ENCODE results near the gene MAGI2. TPM values are rescaled to one million over a fixed set of nuclear protein-coding genes. Genes with fewer than 3 reads are reported as not detected.

MAGI2 gene
- total RNA-seq, 5 donors from 2014 or later (not counting 1 experiment from before 2014, with no cell fraction given): 0.10 to 0.77 (median 0.22) TPM

DNA sequence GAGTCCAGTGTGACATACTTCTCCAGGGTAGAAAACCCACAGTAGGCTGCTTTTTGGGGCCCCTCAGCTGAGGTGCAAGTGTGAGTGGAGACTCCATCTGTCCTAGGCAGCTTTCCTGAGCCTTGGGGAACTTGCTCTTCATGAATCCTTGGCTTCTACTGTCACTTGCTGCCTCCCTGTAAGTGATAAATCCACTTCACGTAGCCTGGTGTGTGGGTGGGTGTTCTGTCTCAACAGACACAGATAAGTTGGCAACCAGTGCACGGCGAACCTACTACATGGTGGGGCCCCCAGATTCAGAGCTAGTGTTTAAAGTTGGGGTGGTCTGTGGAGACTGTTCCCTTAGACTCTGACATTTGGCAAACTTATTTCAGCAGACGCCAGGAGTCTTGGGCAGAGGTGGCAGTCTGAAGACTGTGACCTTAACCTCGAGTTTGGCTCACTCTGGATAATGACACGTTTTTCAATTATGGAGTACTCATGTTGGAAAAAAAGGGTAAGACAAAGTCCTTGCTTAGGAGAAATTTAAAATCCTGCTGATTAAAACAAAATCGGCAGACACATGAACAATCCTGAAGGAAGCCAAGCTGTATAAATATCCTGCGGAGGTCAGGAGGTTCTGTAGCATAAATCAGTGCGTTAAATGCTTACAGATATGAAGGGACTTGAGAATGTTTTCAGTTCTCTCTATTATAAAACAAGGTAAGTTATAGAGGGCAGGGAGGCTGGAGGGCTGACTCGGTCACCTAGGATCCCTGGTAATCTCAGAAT, 1278.0 kb downstream of the MAGI2 start:
- Histone ChIP-seq H3K27ac (ENCODE audit: low read length) (no peak overlapping the region), H3K27me3 (replicated peaks in 1 of 2; ENCODE audit: control insufficient read depth in 2 of 2, extremely low read depth in 1 of 2, insufficient read depth in 2 of 2, low read length in 1 of 2) (no peaks in the 10 kb centered on the region), H3K4me1 (ENCODE audit: control insufficient read depth in 1 of 2, extremely low read depth in 1 of 2, insufficient read depth in 2 of 2, low read length in 2 of 2) (no peaks in the 10 kb centered on the region), H3K36me3 (ENCODE audit: control insufficient read depth in 2 of 2, extremely low read depth in 1 of 2, insufficient read depth in 1 of 2, low read length in 1 of 2) (no peaks in the 10 kb centered on the region), H3K4me3 (ENCODE audit: control insufficient read depth in 1 of 2, extremely low read depth in 1 of 2, low read length in 1 of 2) (no peak overlapping the region), H3K9me3 (no peaks in the 10 kb centered on the region)
- ChIA-PET CTCF (no interaction called here), POLR2A (no interaction called here)
- Mint-ChIP-seq H3K9me3 (no peaks in the 10 kb centered on the region), H3K27me3 (peaks cover 0 to 16% of the 10 kb centered on the region in 2 donors), H3K36me3 (no peaks in the 10 kb centered on the region), H3K4me1 (no peaks in the 10 kb centered on the region), H3K4me3 (no peak overlapping the region), H3K27ac (no peak overlapping the region)
- DNase-seq (no peak), ATAC-seq (replicated peaks in 1 of 4) (no peak)
- 73% methylated on average over 6 of the region's 10 CpGs for WGBS (ENCODE audit: insufficient coverage)

DNA sequence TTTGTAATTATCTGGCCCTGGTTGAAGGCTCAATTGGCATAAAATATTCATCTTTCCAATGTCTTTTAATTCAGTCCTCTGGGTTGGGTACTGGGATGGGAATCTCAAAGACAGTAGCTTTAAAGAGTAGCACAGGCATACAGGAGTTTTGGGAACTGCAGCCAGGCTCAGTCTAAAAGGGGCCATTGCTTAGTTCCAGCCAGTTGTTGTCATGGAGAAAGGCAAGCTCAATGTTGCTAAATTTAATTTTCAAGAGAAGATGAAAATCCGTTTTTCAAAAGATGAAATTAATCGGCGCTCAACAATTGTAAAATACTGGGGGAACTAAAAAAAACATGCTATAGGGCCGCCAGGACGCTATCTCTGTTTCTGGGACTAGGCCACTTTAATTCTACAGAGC, 1279.8 kb downstream of the MAGI2 start:
- no peak overlapping the region for H3K4me3 ChIP-seq (ENCODE audit: control insufficient read depth in 1 of 2, extremely low read depth in 1 of 2, low read length in 1 of 2)
- no peak overlapping the region for H3K27ac Mint-ChIP-seq
- H3K4me1 ChIP-seq (ENCODE audit: control insufficient read depth in 1 of 2, extremely low read depth in 1 of 2, insufficient read depth in 2 of 2, low read length in 2 of 2): no peaks in the 10 kb centered on the region
- ATAC-seq (replicated peaks in 1 of 4): no peak
- H3K27me3 Mint-ChIP-seq: peaks cover 0 to 14% of the 10 kb centered on the region in 2 donors
- no peaks in the 10 kb centered on the region for H3K27me3 ChIP-seq (replicated peaks in 1 of 2; ENCODE audit: control insufficient read depth in 2 of 2, extremely low read depth in 1 of 2, insufficient read depth in 2 of 2, low read length in 1 of 2)
- H3K36me3 ChIP-seq (ENCODE audit: control insufficient read depth in 2 of 2, extremely low read depth in 1 of 2, insufficient read depth in 1 of 2, low read length in 1 of 2): no peaks in the 10 kb centered on the region
- 70% methylated on average over 2 of the region's 5 CpGs for WGBS (ENCODE audit: insufficient coverage)
- ChIA-PET POLR2A (no interaction called here), CTCF (interaction anchor here in 1 of 2 donors (0.5 kb wide), 1 partner anchor 33 kb away, joined by 4 read pairs; no protein-coding TSS in a partner anchor)
- H3K27ac ChIP-seq (ENCODE audit: low read length): no peak overlapping the region
- no peak for DNase-seq
- no peaks in the 10 kb centered on the region for H3K9me3 ChIP-seq
- H3K4me3 Mint-ChIP-seq: no peak overlapping the region
- no peaks in the 10 kb centered on the region for H3K36me3 Mint-ChIP-seq
- no peaks in the 10 kb centered on the region for H3K4me1 Mint-ChIP-seq
- H3K9me3 Mint-ChIP-seq: no peaks in the 10 kb centered on the region

DNA sequence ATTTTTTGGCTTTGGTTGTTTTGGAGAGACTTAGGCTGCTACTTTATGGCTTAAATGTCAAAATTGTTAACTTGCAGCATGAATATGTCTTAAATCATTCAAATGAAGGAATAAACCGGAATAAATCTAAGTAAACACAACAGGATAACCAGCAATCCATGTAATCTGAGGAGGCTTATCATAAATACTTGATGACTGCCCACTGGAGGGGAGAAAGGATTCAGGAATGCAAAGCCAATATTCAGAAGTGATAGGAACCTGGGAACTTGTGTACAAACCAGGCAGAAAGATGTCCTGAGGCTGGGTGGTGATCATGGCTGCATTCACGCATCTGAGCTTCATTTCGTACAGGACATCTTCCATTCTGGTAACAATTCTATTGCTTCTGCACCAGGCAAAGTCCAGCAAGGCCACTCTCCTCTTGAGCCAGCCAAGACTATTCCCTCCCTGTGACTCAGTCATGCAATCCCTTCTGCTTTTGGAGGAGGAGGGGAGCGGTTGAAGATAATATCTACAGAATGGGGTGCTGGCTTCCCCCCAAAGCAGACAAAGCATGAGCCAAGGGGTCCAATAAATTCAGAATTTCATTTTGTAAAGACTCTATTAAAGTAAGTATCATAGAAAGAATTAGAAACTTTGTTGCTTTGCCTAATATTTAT, 1280.4 kb downstream of the MAGI2 start:
- Histone ChIP-seq H3K4me1 (ENCODE audit: control insufficient read depth in 1 of 2, extremely low read depth in 1 of 2, insufficient read depth in 2 of 2, low read length in 2 of 2) (no peaks in the 10 kb centered on the region), H3K27ac (ENCODE audit: low read length) (no peak overlapping the region), H3K36me3 (ENCODE audit: control insufficient read depth in 2 of 2, extremely low read depth in 1 of 2, insufficient read depth in 1 of 2, low read length in 1 of 2) (no peaks in the 10 kb centered on the region), H3K27me3 (replicated peaks in 1 of 2; ENCODE audit: control insufficient read depth in 2 of 2, extremely low read depth in 1 of 2, insufficient read depth in 2 of 2, low read length in 1 of 2) (no peaks in the 10 kb centered on the region), H3K9me3 (no peaks in the 10 kb centered on the region), H3K4me3 (ENCODE audit: control insufficient read depth in 1 of 2, extremely low read depth in 1 of 2, low read length in 1 of 2) (no peak overlapping the region)
- DNase-seq (no peak), ATAC-seq (replicated peaks in 1 of 4) (no peak)
- POLR2A ChIA-PET: no interaction called here
- 33% methylated on average over 2 of the region's 4 CpGs for WGBS (ENCODE audit: insufficient coverage)
- Mint-ChIP-seq H3K27me3 (peaks cover 0 to 14% of the 10 kb centered on the region in 2 donors), H3K9me3 (no peaks in the 10 kb centered on the region), H3K27ac (no peak overlapping the region), H3K4me3 (no peak overlapping the region), H3K36me3 (no peaks in the 10 kb centered on the region), H3K4me1 (no peaks in the 10 kb centered on the region)
- CTCF ChIA-PET: interaction anchor here in 1 of 2 donors (0.5 kb wide), 1 partner anchor 33 kb away, joined by 4 read pairs; no protein-coding TSS in a partner anchor

DNA sequence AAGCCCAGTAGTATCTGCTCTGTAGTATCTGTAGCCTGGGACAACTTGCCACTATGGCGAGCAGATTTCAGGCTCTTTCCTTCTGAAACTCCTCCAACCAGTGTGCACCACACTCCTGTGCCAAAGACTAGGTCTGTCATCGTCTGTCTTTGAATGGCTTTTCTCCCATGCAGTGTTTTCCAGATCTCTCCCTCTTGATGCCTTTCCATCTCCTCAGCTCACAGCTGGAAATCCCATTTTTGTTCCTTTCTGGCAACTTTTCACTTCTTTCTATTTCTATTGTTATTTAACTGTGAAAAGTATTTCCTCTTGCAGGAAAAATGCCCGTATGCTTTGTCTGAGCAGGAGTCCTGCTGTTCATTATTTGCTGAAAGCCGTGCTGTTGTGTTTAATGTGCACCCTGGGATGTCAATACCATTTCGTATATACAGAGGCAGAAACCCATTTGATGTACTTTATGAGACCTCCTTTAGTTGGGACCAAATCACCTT, 1281.2 kb downstream of the MAGI2 start:
- DNase-seq: no peak
- POLR2A ChIA-PET: no interaction called here
- Mint-ChIP-seq H3K27ac (no peak overlapping the region), H3K36me3 (no peaks in the 10 kb centered on the region), H3K4me1 (no peaks in the 10 kb centered on the region), H3K4me3 (no peak overlapping the region), H3K27me3 (peaks cover 0 to 11% of the 10 kb centered on the region in 2 donors), H3K9me3 (no peaks in the 10 kb centered on the region)
- H3K9me3 ChIP-seq: no peaks in the 10 kb centered on the region
- ATAC-seq (replicated peaks in 1 of 4): no peak
- no peak overlapping the region for H3K27ac ChIP-seq (ENCODE audit: low read length)
- H3K4me3 ChIP-seq (ENCODE audit: control insufficient read depth in 1 of 2, extremely low read depth in 1 of 2, low read length in 1 of 2): no peak overlapping the region
- no peaks in the 10 kb centered on the region for H3K36me3 ChIP-seq (ENCODE audit: control insufficient read depth in 2 of 2, extremely low read depth in 1 of 2, insufficient read depth in 1 of 2, low read length in 1 of 2)
- no peaks in the 10 kb centered on the region for H3K4me1 ChIP-seq (ENCODE audit: control insufficient read depth in 1 of 2, extremely low read depth in 1 of 2, insufficient read depth in 2 of 2, low read length in 2 of 2)
- CTCF ChIA-PET: no interaction called here
- H3K27me3 ChIP-seq (replicated peaks in 1 of 2; ENCODE audit: control insufficient read depth in 2 of 2, extremely low read depth in 1 of 2, insufficient read depth in 2 of 2, low read length in 1 of 2): no peaks in the 10 kb centered on the region
- 83% methylated on average over 2 of the region's 5 CpGs for WGBS (ENCODE audit: insufficient coverage)

DNA sequence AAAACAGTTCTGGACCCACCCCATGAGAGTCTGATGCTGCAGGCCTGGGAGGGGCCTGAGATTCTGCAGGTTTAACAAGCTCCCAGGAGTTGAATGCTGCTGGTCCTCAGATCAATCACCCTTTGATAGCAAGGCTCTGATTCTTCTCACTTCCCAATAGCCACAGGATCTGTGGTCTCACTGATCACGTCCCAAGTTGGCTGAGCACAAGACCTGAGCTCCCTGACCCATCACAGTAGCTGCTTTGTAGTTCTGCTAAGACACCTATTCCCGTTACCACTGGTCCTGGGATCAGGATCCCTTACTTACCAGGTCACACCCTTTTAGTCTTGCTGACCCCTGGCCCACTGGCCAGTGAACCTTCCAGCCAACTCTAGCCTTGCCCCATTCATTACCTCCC, 1282.1 kb downstream of the MAGI2 start:
- Mint-ChIP-seq H3K27me3 (peaks cover 0 to 11% of the 10 kb centered on the region in 2 donors), H3K9me3 (no peaks in the 10 kb centered on the region), H3K4me1 (no peaks in the 10 kb centered on the region), H3K4me3 (no peak overlapping the region), H3K27ac (no peak overlapping the region), H3K36me3 (no peaks in the 10 kb centered on the region)
- H3K4me3 ChIP-seq (ENCODE audit: control insufficient read depth in 1 of 2, extremely low read depth in 1 of 2, low read length in 1 of 2): no peak overlapping the region
- no peaks in the 10 kb centered on the region for H3K36me3 ChIP-seq (ENCODE audit: control insufficient read depth in 2 of 2, extremely low read depth in 1 of 2, insufficient read depth in 1 of 2, low read length in 1 of 2)
- ChIA-PET POLR2A (interaction anchor here (0.6 kb wide), 2 partner anchors 922 to 1221 kb away, joined by 3 to 5 read pairs; no protein-coding TSS in a partner anchor), CTCF (no interaction called here)
- H3K4me1 ChIP-seq (ENCODE audit: control insufficient read depth in 1 of 2, extremely low read depth in 1 of 2, insufficient read depth in 2 of 2, low read length in 2 of 2): no peaks in the 10 kb centered on the region
- no peak overlapping the region for H3K27ac ChIP-seq (ENCODE audit: low read length)
- no peaks in the 10 kb centered on the region for H3K9me3 ChIP-seq
- no peak for ATAC-seq (replicated peaks in 1 of 4)
- no peaks in the 10 kb centered on the region for H3K27me3 ChIP-seq (replicated peaks in 1 of 2; ENCODE audit: control insufficient read depth in 2 of 2, extremely low read depth in 1 of 2, insufficient read depth in 2 of 2, low read length in 1 of 2)
- WGBS (ENCODE audit: insufficient coverage): 71% methylated on average over 2 of the region's 2 CpGs
- no peak for DNase-seq

DNA sequence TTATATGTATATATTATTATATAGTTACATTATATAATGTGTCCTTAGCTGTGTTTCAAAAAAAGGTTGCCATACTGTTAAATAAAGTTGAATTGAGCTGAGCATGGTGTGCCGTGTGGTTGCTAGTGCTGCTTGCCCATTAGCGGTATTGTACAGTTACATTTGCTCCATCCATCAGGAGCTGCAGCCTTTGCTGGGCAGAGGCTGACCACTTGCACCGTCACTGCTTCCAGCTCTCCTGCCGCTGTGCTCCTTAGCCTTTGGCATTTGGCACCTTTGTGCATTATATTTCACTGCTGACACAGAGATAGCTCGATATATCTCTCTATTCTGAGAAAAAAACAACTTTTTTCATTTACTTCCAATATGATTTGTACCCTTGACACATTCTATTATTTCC, 1282.7 kb downstream of the MAGI2 start:
- no peaks in the 10 kb centered on the region for H3K9me3 Mint-ChIP-seq
- H3K9me3 ChIP-seq: no peaks in the 10 kb centered on the region
- no peaks in the 10 kb centered on the region for H3K36me3 ChIP-seq (ENCODE audit: control insufficient read depth in 2 of 2, extremely low read depth in 1 of 2, insufficient read depth in 1 of 2, low read length in 1 of 2)
- ATAC-seq (replicated peaks in 1 of 4) (no peak), DNase-seq (no peak)
- no peaks in the 10 kb centered on the region for H3K27me3 ChIP-seq (replicated peaks in 1 of 2; ENCODE audit: control insufficient read depth in 2 of 2, extremely low read depth in 1 of 2, insufficient read depth in 2 of 2, low read length in 1 of 2)
- no peak overlapping the region for H3K27ac Mint-ChIP-seq
- no peaks in the 10 kb centered on the region for H3K36me3 Mint-ChIP-seq
- no peak overlapping the region for H3K4me3 ChIP-seq (ENCODE audit: control insufficient read depth in 1 of 2, extremely low read depth in 1 of 2, low read length in 1 of 2)
- POLR2A ChIA-PET: interaction anchor here in 1 of 2 donors (0.6 kb wide), 1 partner anchor 11 kb away, joined by 3 read pairs; no protein-coding TSS in a partner anchor
- WGBS (ENCODE audit: insufficient coverage): 78% methylated on average over 5 of the region's 5 CpGs
- H3K4me1 Mint-ChIP-seq: no peaks in the 10 kb centered on the region
- no peak overlapping the region for H3K27ac ChIP-seq (ENCODE audit: low read length)
- H3K4me3 Mint-ChIP-seq: no peak overlapping the region
- CTCF ChIA-PET: no interaction called here
- H3K4me1 ChIP-seq (ENCODE audit: control insufficient read depth in 1 of 2, extremely low read depth in 1 of 2, insufficient read depth in 2 of 2, low read length in 2 of 2): no peaks in the 10 kb centered on the region
- peaks cover 0 to 9% of the 10 kb centered on the region in 2 donors for H3K27me3 Mint-ChIP-seq
